ENCODE measurements around the gene SLC6A19. TPM values are rescaled to one million over a fixed set of nuclear protein-coding genes. Genes with fewer than 3 reads are reported as not detected.

SLC6A19 gene
- total RNA-seq, 1 donor from 2014 or later, result not detected

DNA sequence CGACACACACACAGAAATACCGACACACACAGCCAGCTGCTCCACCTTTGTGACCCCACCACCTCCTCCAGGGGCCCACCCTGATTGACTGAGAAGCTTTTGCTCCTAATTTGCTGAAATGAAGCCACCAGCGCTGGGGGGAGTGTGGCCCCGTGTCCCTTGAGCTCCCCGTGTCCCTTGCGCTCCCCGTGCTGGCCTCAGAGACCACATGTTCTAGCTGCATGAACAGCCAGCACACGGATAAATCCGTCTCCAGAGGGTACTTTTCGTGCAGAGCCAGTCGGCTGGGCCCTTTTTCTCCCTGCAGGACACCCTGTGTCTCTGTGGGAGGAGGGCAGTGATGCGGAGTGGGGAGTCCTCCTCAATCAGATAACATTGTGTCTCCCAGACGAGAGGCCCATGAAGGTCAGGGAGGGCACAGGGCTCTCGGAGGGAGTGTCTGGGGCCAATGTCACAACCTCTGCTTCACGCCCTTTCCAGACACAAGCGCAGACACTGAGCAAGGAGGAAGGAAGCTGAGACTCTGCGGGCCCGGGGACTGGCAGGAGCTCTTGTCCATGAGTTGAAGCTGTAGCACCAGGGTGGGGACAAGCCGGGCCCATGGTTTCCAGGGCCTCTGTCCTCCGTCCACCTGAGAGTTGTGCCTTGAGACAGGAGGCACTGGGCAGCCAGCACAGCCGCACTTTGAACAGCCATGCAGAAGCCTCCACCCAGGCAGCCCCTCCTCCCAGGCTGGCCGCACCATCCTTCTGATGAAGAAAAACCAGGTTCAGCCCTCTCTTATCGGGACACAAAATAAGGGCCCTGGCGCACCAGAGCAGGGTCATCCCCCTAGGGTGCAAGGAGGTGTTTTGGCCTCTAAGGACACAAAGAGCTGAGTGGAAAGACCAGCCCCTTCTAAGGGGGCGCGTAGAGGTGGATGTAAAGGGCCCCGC, 36.4 kb upstream of the SLC6A19 start:
- intact Hi-C loops (cut with DNase I), result loop anchor here (5.0 kb wide), 2 partner anchors 173 to 477 kb away; no protein-coding TSS in a partner anchor
- no peak for DNase-seq
- no peak for ATAC-seq (ENCODE audit: poor library complexity)

DNA sequence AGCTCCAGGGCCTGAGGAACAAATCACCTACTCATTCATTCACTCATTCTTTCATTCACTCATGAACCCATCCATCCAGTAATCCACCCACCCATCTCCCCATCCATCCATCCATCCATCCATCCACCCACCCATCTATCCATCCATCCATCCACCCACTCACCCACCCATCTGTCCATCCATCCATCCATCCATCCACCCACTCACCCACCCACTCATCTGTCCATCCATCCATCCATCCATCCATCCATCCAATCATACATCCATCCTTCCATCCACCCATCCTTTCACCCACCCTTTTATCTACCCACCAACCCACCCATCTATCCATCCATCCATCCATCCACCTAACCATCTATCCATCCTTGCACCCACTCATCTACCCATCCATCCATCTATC, 35.5 kb upstream of the SLC6A19 start:
- ATAC-seq (ENCODE audit: poor library complexity), result no peak
- no peak for DNase-seq
- intact Hi-C loops (cut with DNase I), result loop anchor here (5.0 kb wide), 2 partner anchors 174 to 476 kb away; no protein-coding TSS in a partner anchor

DNA sequence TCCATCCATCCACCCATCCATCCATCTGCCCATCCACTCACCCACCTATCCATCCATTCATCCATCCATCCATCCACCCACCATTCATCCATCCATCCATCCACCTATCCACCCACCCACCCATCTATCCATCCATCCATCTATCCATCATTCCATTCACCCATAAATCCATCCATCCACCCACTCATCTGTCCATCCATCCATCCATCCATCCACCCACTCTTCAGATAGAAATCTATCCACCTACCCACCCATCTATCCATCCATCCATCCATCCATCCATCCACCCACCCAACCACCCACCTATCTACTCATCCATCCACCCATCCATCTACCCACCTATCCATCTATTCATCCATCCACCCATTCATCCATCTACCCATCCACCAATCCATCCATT, 35.0 kb upstream of the SLC6A19 start:
- no peak for DNase-seq
- intact Hi-C loops (cut with DNase I), result loop anchor here (5.0 kb wide), 2 partner anchors 174 to 476 kb away; no protein-coding TSS in a partner anchor
- no peak for ATAC-seq (ENCODE audit: poor library complexity)

DNA sequence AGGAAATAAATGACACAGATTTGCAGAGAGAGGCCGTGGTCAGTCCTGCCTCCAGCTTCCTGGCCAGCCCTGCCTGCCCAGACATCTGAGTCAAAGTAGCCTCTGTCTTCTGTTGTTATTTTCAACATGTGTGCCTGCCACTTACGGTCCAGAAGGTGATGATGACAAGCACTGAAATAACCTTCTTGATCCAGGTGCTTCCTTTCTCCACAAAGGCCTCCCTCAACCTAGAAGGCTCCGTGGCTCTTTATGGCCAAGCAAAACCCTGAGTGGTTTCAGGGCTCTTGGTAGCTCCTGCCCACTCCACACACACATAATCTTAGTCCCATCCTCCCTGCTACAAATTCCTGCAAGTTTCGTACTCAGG, 34.1 kb upstream of the SLC6A19 start:
- intact Hi-C loops (cut with DNase I), result loop anchor here (5.0 kb wide), 2 partner anchors 175 to 475 kb away; no protein-coding TSS in a partner anchor
- DNase-seq (peak; percentile 7), ATAC-seq (ENCODE audit: poor library complexity) (no peak)

DNA sequence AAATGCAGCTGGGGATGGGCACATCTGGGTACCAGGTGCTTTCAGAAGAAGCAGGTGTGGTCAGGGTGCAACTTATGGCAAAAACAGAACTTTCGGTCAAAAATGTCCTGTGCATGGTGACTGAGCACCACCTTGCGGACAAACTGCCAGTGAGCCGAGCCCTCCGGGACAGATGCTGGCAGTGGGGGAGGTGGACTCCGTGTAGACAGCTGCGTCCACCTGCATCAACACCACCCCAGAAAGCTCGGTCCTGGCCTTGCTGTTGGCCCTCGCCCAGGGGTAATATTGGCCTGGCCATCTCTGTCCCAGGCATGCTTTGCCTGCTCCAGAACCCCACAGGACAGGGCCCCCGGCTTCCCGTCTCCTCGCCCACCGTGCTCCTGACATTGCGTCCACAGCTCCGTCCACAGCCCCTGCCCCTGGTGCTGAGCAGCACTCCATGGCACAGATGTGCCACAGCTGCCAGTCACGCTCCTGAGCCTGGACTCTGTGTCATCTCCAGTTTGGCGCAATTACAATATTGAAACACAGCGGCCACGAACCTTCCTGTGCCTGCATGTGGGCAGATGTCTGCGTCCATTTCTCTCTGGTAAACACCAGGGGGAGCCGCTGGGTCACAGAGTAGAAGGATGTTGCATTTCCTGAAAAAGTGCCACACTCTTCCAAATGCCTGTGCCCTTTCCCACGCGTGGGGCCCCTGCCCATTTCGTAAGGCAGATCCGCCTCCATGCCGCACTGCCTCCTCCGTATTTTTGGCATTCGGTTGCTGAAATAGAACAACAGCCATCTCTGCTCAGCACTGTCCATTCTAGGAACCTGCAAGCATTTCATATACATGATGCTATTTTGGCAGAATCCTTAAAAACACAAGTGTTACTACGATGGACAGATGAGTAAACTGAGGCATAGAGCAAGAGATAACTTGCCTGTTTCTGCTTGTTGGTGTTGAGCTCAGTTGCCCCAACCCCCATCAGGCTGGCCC, 33.4 kb upstream of the SLC6A19 start:
- intact Hi-C loops (cut with DNase I), result loop anchor here (5.0 kb wide), 2 partner anchors 176 to 474 kb away; no protein-coding TSS in a partner anchor
- DNase-seq (peak; percentile 73), ATAC-seq (ENCODE audit: poor library complexity) (peak; percentile 85)

DNA sequence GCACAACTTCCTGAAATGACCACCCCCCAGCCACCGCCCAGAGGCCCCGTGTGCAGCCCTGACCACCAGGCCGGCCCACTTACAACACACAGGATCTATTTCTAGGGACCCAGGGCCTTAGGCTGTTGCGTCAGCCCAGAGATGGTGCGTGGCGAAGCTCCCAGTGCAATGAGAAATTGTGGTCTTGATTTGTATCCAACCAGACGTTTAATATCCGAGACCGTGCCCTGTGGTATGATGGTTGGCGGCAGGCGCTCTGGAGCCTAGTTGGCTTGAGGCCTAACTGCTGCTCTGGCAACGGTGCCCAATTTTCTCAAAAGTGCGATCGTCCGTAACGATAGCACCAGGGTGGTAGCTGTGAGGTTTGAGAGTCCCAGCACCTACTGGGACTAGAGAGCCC, 32.6 kb upstream of the SLC6A19 start:
- intact Hi-C loops (cut with DNase I), result loop anchor here (5.0 kb wide), 2 partner anchors 176 to 474 kb away; no protein-coding TSS in a partner anchor
- DNase-seq, result peak; percentile 31

DNA sequence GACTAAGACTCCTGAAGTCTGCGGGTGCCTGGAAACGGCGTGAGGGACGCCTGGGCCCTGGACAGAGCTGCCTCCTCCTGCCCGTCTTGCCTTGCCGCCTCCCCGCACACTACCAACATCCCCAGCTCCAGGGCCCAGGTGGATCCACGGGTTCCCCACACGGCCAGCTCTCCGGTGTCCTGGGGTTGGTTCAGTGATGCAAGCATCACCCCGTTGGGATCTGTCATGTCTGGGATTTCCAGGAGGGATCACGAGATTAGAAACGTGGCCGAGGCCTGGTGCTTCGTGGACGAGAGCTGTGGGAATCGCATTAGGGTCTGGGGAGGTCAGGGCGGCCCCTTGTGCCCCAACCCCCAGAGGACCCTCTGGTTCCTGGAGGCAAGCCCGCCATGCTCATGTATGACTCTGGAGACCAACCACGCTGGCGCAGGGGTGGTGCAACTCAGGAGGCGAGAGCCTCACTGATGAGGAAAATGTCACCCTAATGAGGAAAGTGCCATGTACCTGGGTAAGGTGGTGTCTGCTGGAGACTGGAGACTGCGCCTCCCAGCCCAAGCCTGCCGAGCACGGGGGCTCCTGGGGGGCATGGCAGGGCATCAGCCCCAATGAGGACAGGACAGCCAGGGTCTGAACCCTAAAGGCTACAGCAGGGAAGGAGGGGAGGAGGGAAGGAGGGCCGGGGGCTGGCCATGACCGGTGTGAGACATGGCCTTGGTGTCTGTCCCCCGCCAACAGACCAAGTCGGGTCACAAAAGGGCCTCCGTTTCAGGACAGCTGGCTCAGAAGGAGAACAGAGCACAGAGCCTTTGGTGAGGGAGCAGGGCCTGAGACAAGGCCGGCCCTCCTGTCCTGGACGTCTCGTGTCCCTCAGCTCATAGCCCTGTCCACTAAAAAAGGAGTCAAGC, 31.9 kb upstream of the SLC6A19 start:
- intact Hi-C loops (cut with DNase I), result loop anchor here (5.0 kb wide), 3 partner anchors 177 to 473 kb away; no protein-coding TSS in a partner anchor
- no peak for ATAC-seq (ENCODE audit: poor library complexity)
- peak; percentile 21 for DNase-seq

More for the DNA sequence above, 32.6 kb upstream of the SLC6A19 start:
- no peak for ATAC-seq (ENCODE audit: poor library complexity)

DNA sequence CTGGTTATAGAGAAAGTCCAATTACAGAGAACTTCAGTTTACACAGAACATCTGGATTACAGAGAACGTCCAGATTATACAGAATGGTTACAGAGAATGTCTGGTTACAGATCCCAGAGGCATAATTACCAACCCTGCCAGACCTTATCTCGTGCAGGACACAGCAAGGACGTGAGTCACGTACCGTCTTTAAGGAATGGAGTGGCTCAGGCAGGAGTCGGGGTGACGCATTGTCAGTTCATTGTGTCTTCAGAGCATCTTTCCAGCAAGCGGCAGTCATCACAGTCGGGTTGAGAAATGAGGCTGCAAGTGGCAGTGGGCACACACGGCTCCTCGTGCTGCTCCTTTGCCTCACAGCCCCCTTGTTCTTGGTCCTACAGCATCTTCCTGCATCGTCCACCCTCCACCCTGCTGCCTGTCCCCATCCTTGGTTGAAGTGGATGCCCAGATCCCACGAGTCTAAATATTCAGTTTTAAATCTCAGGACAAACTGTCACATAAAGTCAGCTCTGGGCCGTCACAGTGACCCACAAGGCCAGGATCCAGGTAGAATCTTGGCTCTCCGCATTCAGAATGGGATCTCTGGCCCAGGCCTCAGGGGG, 30.0 kb upstream of the SLC6A19 start:
- ATAC-seq (ENCODE audit: poor library complexity) (no peak), DNase-seq (peak; percentile 18)

DNA sequence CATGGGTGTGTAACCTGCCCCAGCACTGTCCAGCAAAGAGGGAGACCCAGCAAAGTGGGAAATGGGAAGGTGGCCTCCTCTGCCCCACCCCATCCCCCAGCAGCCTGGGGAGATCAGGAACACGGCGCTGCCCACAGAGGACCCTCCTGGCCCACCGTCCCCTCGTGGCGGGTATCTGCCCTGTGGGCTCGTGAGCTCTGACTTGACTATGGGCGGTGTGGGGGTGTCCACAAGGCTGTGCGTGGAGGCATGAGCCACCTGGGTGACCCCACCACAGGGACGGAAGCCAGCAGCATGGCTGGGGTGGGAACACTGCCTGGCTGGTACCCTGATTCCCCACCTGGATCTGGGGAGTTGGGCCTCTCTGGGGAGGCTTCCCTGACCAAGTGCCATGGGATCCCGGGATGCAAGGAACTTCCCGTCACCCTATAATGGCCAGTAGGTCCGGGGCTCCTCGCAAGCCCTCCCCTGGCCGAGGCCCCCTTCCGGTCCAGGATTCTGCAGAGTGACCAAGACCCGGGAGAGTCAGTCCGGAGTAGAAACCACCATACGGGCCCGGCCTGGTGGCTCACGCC, 29.3 kb upstream of the SLC6A19 start:
- DNase-seq (peak; percentile 33), ATAC-seq (ENCODE audit: poor library complexity) (no peak)
- intact Hi-C loops (cut with DNase I), result loop anchor here (5.0 kb wide), 1 partner anchor 250 kb away; no protein-coding TSS in a partner anchor

More for the DNA sequence above, 30.0 kb upstream of the SLC6A19 start:
- intact Hi-C loops (cut with DNase I), result loop anchor here (5.0 kb wide), 1 partner anchor 249 kb away; no protein-coding TSS in a partner anchor

DNA sequence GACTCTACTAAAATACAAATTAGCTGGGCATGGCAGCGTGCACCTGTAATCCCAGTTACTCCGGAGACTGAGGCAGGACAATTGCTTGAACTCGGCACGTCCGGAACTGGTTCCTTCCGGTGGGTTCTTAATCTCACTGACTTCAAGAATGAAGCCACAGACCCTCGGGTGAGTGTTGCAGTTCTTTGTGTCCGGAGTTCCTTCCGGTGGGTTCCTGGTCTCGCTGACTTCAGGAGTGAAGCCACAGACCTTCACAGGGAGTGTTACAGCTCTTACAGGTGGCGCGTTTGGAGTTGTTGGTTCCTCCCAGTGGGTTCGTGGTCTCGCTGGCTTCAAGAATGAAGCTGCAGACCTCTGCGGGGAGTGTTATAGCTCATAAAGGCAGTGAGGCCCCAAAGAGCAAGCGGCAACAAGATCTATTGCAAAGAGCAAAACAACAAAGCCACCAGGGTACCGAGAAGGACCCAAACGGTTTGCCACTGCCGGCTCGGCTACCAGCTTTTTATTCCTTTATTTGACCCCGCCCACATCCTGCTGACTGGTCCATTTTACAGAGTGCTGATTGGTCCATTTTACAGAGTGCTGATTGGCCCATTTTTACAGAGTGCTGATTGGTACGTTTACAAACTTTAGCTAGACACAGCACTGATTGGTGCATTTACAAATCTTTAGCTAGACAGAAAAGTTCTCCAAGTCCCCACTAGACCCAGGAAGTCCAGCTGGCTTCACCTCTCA, 28.6 kb upstream of the SLC6A19 start:
- intact Hi-C loops (cut with DNase I), result loop anchor here (5.0 kb wide), 1 partner anchor 251 kb away; no protein-coding TSS in a partner anchor
- ATAC-seq (ENCODE audit: poor library complexity), result no peak
- peak; percentile 19 for DNase-seq

DNA sequence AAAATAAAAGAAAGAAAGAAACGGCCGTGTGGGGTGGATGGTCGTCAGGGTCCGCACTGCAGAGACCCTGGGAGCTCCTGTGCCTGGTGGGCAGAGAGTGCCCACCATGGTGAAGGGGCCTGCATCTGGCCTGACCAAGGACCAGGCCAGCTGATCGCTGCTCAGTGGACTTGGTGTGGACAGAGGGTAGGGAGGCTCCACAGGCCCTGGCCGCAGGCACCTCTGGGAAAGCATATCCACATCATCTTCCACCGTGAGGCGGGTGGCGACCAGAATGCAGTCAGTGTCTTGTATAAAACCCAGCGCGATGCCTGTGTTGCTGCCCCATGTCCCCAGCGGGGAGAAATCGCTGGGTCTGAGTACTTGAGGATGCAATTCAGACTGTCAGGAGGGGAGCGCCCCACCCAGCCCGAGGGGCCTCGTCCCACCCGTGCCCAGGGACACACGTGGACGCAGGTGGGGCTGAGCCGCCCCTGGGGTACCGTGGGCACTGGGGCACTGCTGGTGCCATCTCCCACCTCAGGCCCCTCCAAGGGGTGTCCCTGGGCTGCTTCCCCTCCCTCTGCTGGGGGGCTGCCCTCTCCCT, 27.8 kb upstream of the SLC6A19 start:
- DNase-seq (peak; percentile 34), ATAC-seq (ENCODE audit: poor library complexity) (no peak)
- intact Hi-C loops (cut with DNase I), result loop anchor here (5.0 kb wide), 1 partner anchor 251 kb away; no protein-coding TSS in a partner anchor

DNA sequence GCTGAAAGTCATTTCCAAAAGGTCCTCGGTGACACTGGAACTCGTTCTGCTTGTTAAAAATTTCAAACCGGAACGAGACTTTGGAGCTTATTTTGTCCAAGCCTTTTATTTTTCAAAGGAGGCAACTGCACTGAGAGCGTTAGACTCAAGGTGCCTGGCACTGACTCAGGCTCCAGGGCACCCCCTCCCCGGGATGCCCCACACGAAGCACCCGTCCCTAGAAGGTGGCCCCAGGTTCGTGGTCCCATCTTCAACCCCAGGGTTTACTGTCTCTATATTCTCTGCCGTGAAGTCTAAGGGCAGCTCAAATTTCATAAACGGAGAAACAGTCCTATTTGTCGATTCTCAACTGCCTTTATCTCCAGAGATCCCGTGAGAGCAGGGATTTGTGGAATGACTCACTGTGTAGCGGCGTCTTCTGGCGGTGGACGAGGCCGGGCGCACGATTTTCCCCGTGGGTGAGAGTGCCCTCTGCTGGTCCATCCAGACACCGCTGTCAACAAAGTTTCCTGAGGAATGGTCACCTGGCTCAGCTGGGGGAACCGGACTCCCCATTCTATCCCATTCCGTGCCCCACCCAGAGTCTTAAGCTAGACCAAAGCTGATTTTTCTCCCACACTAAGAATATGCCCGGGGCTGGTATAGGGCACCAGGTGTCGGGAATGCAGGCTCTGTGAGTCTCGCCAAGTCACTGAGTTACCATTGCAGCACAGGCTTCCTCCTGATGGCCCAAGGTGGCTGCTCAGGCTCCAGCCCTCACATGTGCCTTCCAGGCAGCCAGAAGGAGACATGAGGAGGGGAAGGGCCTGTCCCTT, 27.1 kb upstream of the SLC6A19 start:
- ATAC-seq (ENCODE audit: poor library complexity) (peak; percentile 84), DNase-seq (peak; percentile 78)
- intact Hi-C loops (cut with DNase I), result loop anchor here (5.0 kb wide), 1 partner anchor 252 kb away; no protein-coding TSS in a partner anchor

DNA sequence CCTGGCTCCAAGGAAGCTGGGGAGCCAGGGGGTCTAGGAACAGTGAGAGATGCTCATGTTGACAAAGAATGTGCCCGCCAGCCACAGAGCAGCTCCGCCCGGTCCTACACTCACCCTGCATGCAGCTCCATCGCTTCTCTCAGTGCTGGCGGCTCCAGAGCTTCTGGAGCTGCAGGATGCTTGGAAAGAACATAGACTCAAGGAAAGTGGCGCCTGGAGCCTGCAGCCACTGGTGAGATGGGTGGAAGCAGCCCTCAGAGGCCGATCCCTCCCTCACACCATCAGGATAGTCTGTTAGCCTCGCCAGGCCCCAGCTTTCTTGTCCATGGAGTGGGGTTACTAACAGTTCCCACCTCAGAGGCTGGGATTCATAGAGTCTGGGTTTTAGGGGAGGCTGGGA, 26.4 kb upstream of the SLC6A19 start:
- intact Hi-C loops (cut with DNase I), result no loop called here
- DNase-seq, result peak; percentile 20
- no peak for ATAC-seq (ENCODE audit: poor library complexity)

DNA sequence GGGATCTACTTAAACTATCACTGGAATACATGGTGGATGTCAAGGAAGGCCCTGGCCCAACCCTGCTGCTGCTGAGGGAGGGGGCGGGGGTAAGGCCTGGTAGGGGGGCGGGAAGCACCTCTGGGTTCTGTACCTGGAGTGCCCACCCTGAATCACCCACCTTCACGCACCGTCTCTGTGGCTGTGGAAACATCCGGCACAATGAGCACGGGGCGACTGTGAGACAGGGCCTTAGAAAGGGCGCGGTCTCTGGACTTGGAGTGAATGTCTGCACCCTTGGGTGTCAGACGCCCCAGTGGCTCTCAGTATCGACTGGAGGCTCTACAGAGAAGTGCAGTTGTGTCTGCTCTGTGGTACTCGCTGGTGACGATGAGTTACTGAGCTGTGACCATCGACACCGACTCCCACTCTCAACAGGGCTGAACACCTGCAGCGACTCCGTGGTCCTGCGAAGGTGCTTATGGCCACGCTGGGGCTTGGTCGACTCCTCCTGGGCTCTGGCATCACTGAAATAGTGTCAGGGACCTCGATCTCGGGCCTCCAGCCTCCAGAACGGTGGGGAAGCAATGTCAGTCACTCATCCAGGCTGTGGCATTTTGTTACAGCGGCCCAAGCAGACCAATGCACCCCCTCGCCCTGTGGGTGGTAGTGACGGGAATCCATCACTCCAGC, 25.5 kb upstream of the SLC6A19 start:
- peak; percentile 24 for DNase-seq
- intact Hi-C loops (cut with DNase I), result no loop called here
- ATAC-seq (ENCODE audit: poor library complexity), result no peak

All from Right ventricle myocardium superior (tissue), 1 donor.